CD8-positive, alpha-beta memory T cell (primary cell): ENCODE data around the gene ULK4. TPM values are rescaled to one million over a fixed set of nuclear protein-coding genes. Genes with fewer than 3 reads are reported as not detected.
A peak's percentile ranks its signal among the peaks of the same experiment; 100 is the strongest.
"Not testable (repeated sequence)": the region's sequence is repeated elsewhere in the genome, so short reads cannot be mapped to it uniquely, and the experiment has no call there.

Source experiments
- CTCF ChIA-PET: fragments of 350-600 bp; sonication (Branson Sonifier 250); formaldehyde crosslinking; loops from one replicate; lab custom pipeline; 2021; ENCODE audit warnings: antibody characterized with exemption; lab: Charles Lee
- POLR2A ChIA-PET: fragments of 350-600 bp; sonication (Branson Sonifier 250); formaldehyde crosslinking; loops from one replicate; lab custom pipeline; 2021; ENCODE audit warnings: antibody characterized with exemption; lab: Charles Lee
- DNase-seq, 5 donors: peaks; one replicate each; pipeline versions ENCODE4 v3.0.0 to v3.0.0-alpha.2; 2020 to 2022; ENCODE audit warnings: mixed read lengths in 1 of 5
- H3K27ac ChIP-seq: one replicate; pipeline ENCODE4 v1.7.0; 2013; ENCODE audit warnings: low read depth, mild to moderate bottlenecking, low read length, moderate library complexity
- H3K27me3 ChIP-seq: 2 replicates; pipeline ENCODE4 v1.7.0; 2013; ENCODE audit warnings: low read length, mild to moderate bottlenecking; ENCODE audit not compliant: insufficient read depth, poor library complexity, severe bottlenecking
- H3K36me3 ChIP-seq: 2 replicates; pipeline ENCODE4 v1.7.0; 2013; ENCODE audit warnings: mild to moderate bottlenecking, low read length, moderate library complexity; ENCODE audit not compliant: insufficient read depth
- H3K4me1 ChIP-seq: 2 replicates; pipeline ENCODE4 v1.7.0; 2013; ENCODE audit warnings: mild to moderate bottlenecking, low read length, moderate library complexity; ENCODE audit not compliant: insufficient read depth
- H3K4me3 ChIP-seq: 2 replicates; pipeline ENCODE4 v1.7.0; 2013; ENCODE audit warnings: mild to moderate bottlenecking, low read length
- H3K9me3 ChIP-seq: 2 replicates; pipeline ENCODE4 v1.7.0; 2013; ENCODE audit warnings: mild to moderate bottlenecking, low read length
- H3K27ac Mint-ChIP-seq, 8 donors: one replicate each; pipeline ENCODE4 v1.8.0; 2020 to 2021; ENCODE audit warnings: mixed read lengths in 8 of 8, mild to moderate bottlenecking in 6 of 8, inconsistent platforms in 3 of 8, moderate library complexity in 3 of 8
- H3K27me3 Mint-ChIP-seq, 2 donors: one replicate each; pipeline ENCODE4 v1.8.0; 2020 to 2021; ENCODE audit warnings: mixed read lengths in 2 of 2, mild to moderate bottlenecking in 1 of 2, moderate library complexity in 1 of 2
- H3K36me3 Mint-ChIP-seq, 3 donors: one replicate each; pipeline ENCODE4 v1.8.0; 2020 to 2021; ENCODE audit warnings: mixed read lengths in 3 of 3, inconsistent platforms in 1 of 3, mild to moderate bottlenecking in 1 of 3
- H3K4me1 Mint-ChIP-seq, 3 donors: one replicate each; pipeline ENCODE4 v1.8.0; 2020 to 2021; ENCODE audit warnings: mixed read lengths in 3 of 3, inconsistent platforms in 1 of 3, mild to moderate bottlenecking in 1 of 3
- H3K4me3 Mint-ChIP-seq, 7 donors: one replicate each; pipeline ENCODE4 v1.8.0; 2020 to 2021; ENCODE audit warnings: mixed read lengths in 7 of 7, mild to moderate bottlenecking in 6 of 7, moderate library complexity in 4 of 7, inconsistent platforms in 2 of 7
- H3K9me3 Mint-ChIP-seq, 5 donors: one replicate each; pipeline ENCODE4 v1.8.0; 2020 to 2022; ENCODE audit warnings: mixed read lengths in 5 of 5, mild to moderate bottlenecking in 3 of 5, moderate library complexity in 2 of 5, inconsistent platforms in 1 of 5
- polyA plus RNA-seq: library from polyadenylated mRNA; unstranded; fragments of 300-500 nt; fragmentation: Illumina TruSeq; gene quantifications from one replicate; pipeline ENCODE4 v1.2.3, GENCODE V29; 2021
- total RNA-seq, 2 experiments: library from RNA; stranded (reverse); gene quantifications; one replicate each; pipeline ENCODE4 v1.2.3, GENCODE V29; 2021

ULK4 gene
- total and polyA plus RNA-seq, 3 experiments from 2014 or later: 10.4 to 12.7 (median 12.3) TPM

DNA sequence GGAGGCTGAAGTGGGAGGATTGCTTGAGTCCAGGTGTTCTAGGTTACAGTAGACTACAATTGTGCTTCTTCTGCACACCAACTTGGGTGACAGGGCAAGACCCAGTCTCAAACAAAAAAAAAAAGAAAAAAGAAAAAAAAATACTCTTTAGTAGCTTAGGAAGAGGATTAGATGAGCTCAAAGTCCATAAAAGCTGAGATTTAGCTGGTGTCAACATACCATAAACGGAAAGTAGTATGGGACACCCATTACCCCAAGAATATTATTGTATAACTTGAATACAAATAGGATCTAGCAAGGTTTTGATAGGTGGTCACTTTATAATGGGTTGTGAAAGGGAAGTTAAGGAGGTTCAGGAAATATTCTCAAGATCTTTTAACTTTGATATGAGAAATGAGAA lies 38.0 kb upstream of the ULK4 start:
- Mint-ChIP-seq H3K4me3 (no peak overlapping the region), H3K27me3 (peaks cover 0 to 1% of the 10 kb centered on the region in 2 donors), H3K27ac (no peak overlapping the region), H3K4me1 (no peaks in the 10 kb centered on the region), H3K36me3 (peaks cover 0 to 5% (median 3%) of the 10 kb centered on the region in 3 donors), H3K9me3 (peaks cover 0 to 2% (median 0%) of the 10 kb centered on the region in 5 donors)
- H3K36me3 ChIP-seq: no peaks in the 10 kb centered on the region
- H3K9me3 ChIP-seq: no peaks in the 10 kb centered on the region
- CTCF ChIA-PET: no interaction called here
- H3K4me3 ChIP-seq: no peak overlapping the region
- POLR2A ChIA-PET: no interaction called here
- no peak overlapping the region for H3K27ac ChIP-seq
- no peaks in the 10 kb centered on the region for H3K4me1 ChIP-seq
- DNase-seq: no peak
- H3K27me3 ChIP-seq: no peaks in the 10 kb centered on the region

DNA sequence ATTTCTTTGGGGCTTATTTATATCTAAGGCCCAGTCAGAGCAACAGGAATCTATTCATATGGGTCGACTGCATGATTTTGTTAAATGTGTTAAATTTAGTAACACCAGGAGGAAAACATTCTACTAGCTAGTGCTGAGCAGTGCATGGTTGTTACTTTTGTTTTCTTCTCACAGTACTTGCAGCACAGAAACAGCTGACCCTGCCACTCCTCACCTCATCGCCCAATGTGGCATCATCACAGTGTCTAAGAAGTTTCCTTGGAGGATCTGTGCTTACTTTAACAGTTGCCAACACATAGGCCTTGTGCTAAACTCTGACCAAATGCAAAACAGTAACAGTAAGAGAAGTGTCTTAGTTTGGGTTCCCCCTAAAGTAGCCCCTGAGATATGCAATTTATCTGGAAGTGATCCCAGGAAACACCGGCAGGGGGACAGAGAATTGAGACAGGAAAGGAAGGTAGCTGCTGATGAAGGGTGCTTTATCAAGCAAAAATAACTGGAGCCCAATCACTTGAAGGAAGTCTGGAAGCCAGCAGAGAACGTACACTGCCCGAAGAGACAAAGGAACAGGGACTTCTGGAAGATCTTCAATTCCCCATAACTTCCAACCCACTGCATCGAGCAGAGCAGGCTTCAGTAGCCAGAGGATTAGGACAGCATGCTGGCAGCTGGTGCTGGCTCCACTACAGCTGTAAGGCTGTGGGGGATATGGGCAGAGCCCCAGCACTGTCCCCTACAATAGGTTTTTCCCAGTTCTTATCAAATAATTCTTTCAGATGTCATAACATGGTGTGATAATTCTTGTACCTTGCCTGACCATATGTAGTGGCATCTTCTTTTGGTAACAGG lies 36.0 kb upstream of the ULK4 start:
- ChIA-PET POLR2A (no interaction called here), CTCF (interaction anchor here (1.1 kb wide), 1 partner anchor 100 kb away, joined by 3 read pairs; no protein-coding TSS in a partner anchor)
- peaks cover 0 to 2% (median 0%) of the 10 kb centered on the region in 5 donors for H3K9me3 Mint-ChIP-seq
- no peak overlapping the region for H3K27ac Mint-ChIP-seq
- H3K4me1 Mint-ChIP-seq: no peaks in the 10 kb centered on the region
- no peaks in the 10 kb centered on the region for H3K36me3 ChIP-seq
- peaks cover 1 to 4% of the 10 kb centered on the region in 2 donors for H3K27me3 Mint-ChIP-seq
- no peak overlapping the region for H3K27ac ChIP-seq
- no peak for DNase-seq
- no peaks in the 10 kb centered on the region for H3K4me1 ChIP-seq
- H3K4me3 Mint-ChIP-seq: no peak overlapping the region
- H3K36me3 Mint-ChIP-seq: peaks cover 0 to 5% (median 1%) of the 10 kb centered on the region in 3 donors
- no peaks in the 10 kb centered on the region for H3K9me3 ChIP-seq
- H3K27me3 ChIP-seq: no peaks in the 10 kb centered on the region
- no peak overlapping the region for H3K4me3 ChIP-seq

GRCh38 chr3:41991437-41991836 lies 29.5 kb upstream of the ULK4 start:
- ChIA-PET CTCF (interaction anchor here (0.6 kb wide), 1 partner anchor 219 kb away, joined by 3 read pairs; no protein-coding TSS in a partner anchor), POLR2A (no interaction called here)
- H3K36me3 Mint-ChIP-seq: no peaks in the 10 kb centered on the region
- H3K27ac Mint-ChIP-seq: no peak overlapping the region
- no peaks in the 10 kb centered on the region for H3K4me1 Mint-ChIP-seq
- Histone ChIP-seq H3K27me3 (no peaks in the 10 kb centered on the region), H3K9me3 (no peaks in the 10 kb centered on the region), H3K27ac (no peak overlapping the region), H3K36me3 (no peaks in the 10 kb centered on the region), H3K4me3 (no peak overlapping the region), H3K4me1 (no peaks in the 10 kb centered on the region)
- DNase-seq: no peak
- H3K4me3 Mint-ChIP-seq: no peak overlapping the region
- no peaks in the 10 kb centered on the region for H3K9me3 Mint-ChIP-seq
- peaks cover 2 to 4% of the 10 kb centered on the region in 2 donors for H3K27me3 Mint-ChIP-seq

GRCh38 chr3:41989518-41989917 lies 27.6 kb upstream of the ULK4 start:
- H3K27ac Mint-ChIP-seq: no peak overlapping the region
- H3K27me3 Mint-ChIP-seq: peaks cover 2% of the 10 kb centered on the region in 2 donors
- Histone ChIP-seq H3K27ac (no peak overlapping the region), H3K4me1 (no peaks in the 10 kb centered on the region), H3K4me3 (no peak overlapping the region), H3K9me3 (no peaks in the 10 kb centered on the region), H3K36me3 (no peaks in the 10 kb centered on the region), H3K27me3 (no peaks in the 10 kb centered on the region)
- DNase-seq: no peak
- H3K4me1 Mint-ChIP-seq: no peaks in the 10 kb centered on the region
- H3K36me3 Mint-ChIP-seq: no peaks in the 10 kb centered on the region
- POLR2A ChIA-PET: no interaction called here
- CTCF ChIA-PET: no interaction called here
- no peaks in the 10 kb centered on the region for H3K9me3 Mint-ChIP-seq
- H3K4me3 Mint-ChIP-seq: no peak overlapping the region

- no peak overlapping the region for H3K27ac ChIP-seq
- no peak overlapping the region for H3K4me3 ChIP-seq
- no peaks in the 10 kb centered on the region for H3K9me3 Mint-ChIP-seq
- H3K36me3 Mint-ChIP-seq: no peaks in the 10 kb centered on the region
- DNase-seq: no peak
- CTCF ChIA-PET: no interaction called here
- no peaks in the 10 kb centered on the region for H3K9me3 ChIP-seq
- peak overlapping the region in 1 of 7 donors; percentile 49 for H3K4me3 Mint-ChIP-seq
- no peaks in the 10 kb centered on the region for H3K27me3 ChIP-seq
- H3K4me1 ChIP-seq: no peaks in the 10 kb centered on the region
- POLR2A ChIA-PET: no interaction called here
- H3K4me1 Mint-ChIP-seq: no peaks in the 10 kb centered on the region
- H3K27ac Mint-ChIP-seq: no peak overlapping the region
- H3K27me3 Mint-ChIP-seq: peaks cover 0 to 2% of the 10 kb centered on the region in 2 donors
- H3K36me3 ChIP-seq: no peaks in the 10 kb centered on the region
Measured at GRCh38 chr3:41987627-41988026, 25.7 kb upstream of the ULK4 start.

DNA sequence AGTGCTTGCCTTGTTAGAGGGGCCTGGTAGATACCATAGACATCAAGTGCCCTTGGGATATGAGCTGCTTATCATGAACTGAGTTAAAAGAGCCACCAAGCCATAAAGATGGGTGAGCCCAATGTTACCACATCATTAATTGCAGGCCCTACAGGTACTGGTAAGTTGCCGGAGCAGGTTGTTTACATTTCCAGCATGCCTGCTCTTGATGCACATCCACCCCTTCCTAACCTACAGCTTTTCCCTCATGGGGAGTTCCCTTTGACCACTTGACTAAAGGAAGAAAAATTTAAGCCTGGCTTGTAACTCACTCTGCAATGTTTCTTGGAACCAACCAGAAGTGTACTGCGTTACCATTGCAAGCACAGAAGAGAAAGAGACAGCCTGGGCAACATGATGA lies 24.7 kb upstream of the ULK4 start:
- Mint-ChIP-seq H3K27me3 (peaks cover 0 to 2% of the 10 kb centered on the region in 2 donors), H3K4me3 (no peak overlapping the region), H3K9me3 (no peaks in the 10 kb centered on the region), H3K27ac (no peak overlapping the region), H3K36me3 (no peaks in the 10 kb centered on the region), H3K4me1 (no peaks in the 10 kb centered on the region)
- POLR2A ChIA-PET: no interaction called here
- no peaks in the 10 kb centered on the region for H3K4me1 ChIP-seq
- H3K27ac ChIP-seq: no peak overlapping the region
- H3K4me3 ChIP-seq: no peak overlapping the region
- CTCF ChIA-PET: no interaction called here
- H3K27me3 ChIP-seq: no peaks in the 10 kb centered on the region
- H3K36me3 ChIP-seq: no peaks in the 10 kb centered on the region
- no peaks in the 10 kb centered on the region for H3K9me3 ChIP-seq
- DNase-seq: no peak

DNA sequence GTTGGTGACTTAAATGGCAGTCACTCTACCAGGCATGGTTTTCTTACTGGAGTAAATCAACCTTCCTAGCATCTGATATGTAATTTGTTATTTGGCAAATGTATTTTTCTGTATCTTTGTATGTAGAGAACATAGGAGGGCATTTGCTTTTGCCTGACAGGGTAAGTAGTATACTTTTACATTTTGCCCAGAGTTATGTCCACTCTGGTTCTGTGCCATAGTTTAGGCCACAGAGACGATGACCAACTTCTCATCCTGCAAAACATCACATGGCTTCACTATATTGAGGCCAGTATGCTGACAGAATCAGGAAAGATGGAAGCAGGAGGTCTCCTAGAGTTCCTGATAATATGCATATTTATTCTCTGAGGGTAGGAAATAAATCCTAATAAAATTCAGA lies 23.1 kb upstream of the ULK4 start:
- H3K4me3 Mint-ChIP-seq: no peak overlapping the region
- Histone ChIP-seq H3K27me3 (no peaks in the 10 kb centered on the region), H3K27ac (no peak overlapping the region), H3K4me3 (no peak overlapping the region), H3K36me3 (no peaks in the 10 kb centered on the region), H3K4me1 (no peaks in the 10 kb centered on the region), H3K9me3 (no peaks in the 10 kb centered on the region)
- CTCF ChIA-PET: no interaction called here
- POLR2A ChIA-PET: no interaction called here
- no peaks in the 10 kb centered on the region for H3K36me3 Mint-ChIP-seq
- no peak for DNase-seq
- H3K27ac Mint-ChIP-seq: no peak overlapping the region
- H3K4me1 Mint-ChIP-seq: no peaks in the 10 kb centered on the region
- peaks cover 0 to 2% of the 10 kb centered on the region in 2 donors for H3K27me3 Mint-ChIP-seq
- H3K9me3 Mint-ChIP-seq: no peaks in the 10 kb centered on the region

DNA sequence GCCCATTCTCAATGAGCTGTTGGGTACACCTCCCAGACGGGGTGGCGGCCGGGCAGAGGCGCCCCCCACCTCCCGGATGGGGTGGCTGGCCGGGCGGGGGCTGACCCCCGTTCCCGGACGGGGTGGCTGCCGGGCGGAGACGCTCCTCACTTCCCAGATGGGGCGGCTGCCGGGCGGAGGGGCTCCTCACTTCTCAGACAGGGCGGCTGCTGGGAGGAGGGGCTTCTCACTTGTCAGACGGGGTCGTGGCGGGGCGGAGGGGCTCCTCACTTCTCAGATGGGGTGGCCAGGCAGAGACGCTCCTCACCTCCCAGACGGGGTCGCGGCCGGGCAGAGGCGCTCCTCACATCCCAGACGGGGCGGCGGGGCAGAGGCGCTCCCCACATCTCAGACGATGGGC lies 21.2 kb upstream of the ULK4 start:
- H3K4me3 Mint-ChIP-seq, H3K27me3 Mint-ChIP-seq, H3K36me3 ChIP-seq, H3K9me3 Mint-ChIP-seq, H3K27me3 ChIP-seq, H3K4me3 ChIP-seq, H3K4me1 ChIP-seq, H3K27ac ChIP-seq, POLR2A ChIA-PET, DNase-seq, H3K4me1 Mint-ChIP-seq, H3K36me3 Mint-ChIP-seq, CTCF ChIA-PET, H3K27ac Mint-ChIP-seq, H3K9me3 ChIP-seq: not testable (repeated sequence)
